Measurements from ENCODE around the gene TMEM209.

DNA sequence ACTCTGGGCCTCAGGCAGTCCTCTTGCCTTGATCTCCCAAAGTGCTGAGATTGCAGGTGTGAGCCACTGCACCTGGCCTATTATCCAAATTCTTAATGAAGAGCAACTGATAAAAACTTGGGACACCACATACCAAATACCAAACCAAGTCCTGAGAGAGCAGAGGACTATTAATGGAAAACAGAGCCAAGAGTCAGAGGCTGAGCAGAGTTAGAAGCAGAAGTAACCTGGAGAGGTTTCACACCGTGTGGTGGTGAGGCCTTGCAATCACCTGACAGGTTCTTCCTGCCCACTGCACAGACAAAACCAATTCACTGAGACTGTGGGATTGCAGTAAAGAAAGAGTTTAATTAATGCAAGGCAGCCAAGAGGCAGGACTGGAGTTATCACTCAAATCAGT lies 18.4 kb upstream of the TMEM209 start:
- TF ChIP-seq EZH2 (IDR thresholded peaks at IDR 0.05) (no peak), POLR2AphosphoS5 (IDR thresholded peaks at IDR 0.05; ENCODE audit: borderline replicate concordance, low read depth, low read length) (no peak), FOXP2 (optimal IDR thresholded peaks at IDR 0.05; ENCODE audit: control extremely low read depth, extremely low read length, insufficient read depth) (no peak)

Data from SK-N-MC (cell line).